Prostate gland (tissue), 2 donors: Measurements from ENCODE around the gene PROM2. TPM values are rescaled to one million over a fixed set of nuclear protein-coding genes. Genes with fewer than 3 reads are reported as not detected.

Source experiments
- DNase-seq: peaks from one replicate; pipeline ENCODE4 v3.0.0-alpha.2; 2019; ENCODE audit warnings: low spot score
- H3K27ac ChIP-seq, 2 donors: fragments of 200-600 bp; sonication (generic); 2 replicates each; pipeline ENCODE4 v1.5.1; 2017 to 2019
- H3K27me3 ChIP-seq: fragments of 200-600 bp; sonication (generic); replicated peaks from 2 replicates; pipeline ENCODE4 v1.5.1; 2019; ENCODE audit not compliant: insufficient read depth
- H3K36me3 ChIP-seq, 2 donors: fragments of 200-600 bp; sonication (generic); 1 replicate in 1 of 2; 2 replicates in 1 of 2; pipeline versions ENCODE4 v1.5.1 to v1.8.1; 2017 to 2019
- H3K4me1 ChIP-seq: fragments of 200-600 bp; sonication (generic); replicated peaks from 2 replicates; pipeline ENCODE4 v1.5.1; 2019
- H3K4me3 ChIP-seq, 2 donors: fragments of 200-600 bp; sonication (generic); 2 replicates each; pipeline ENCODE4 v1.5.1; 2017 to 2019
- H3K9me3 ChIP-seq: fragments of 200-600 bp; sonication (generic); 2 replicates; pipeline ENCODE4 v1.5.1; 2017
- CTCF ChIP-seq, 4 experiments: fragments of 200-600 bp in 2 of 4; fragments of 450-650 bp in 2 of 4; sonication (generic) in 2 of 4; IDR thresholded peaks; 1 replicate in 3 of 4; 2 replicates in 1 of 4; pipeline ENCODE4 v1.5.1; 2016 to 2019; ENCODE audit warnings: antibody characterized with exemption in 4 of 4, mild to moderate bottlenecking in 2 of 4, moderate library complexity in 2 of 4
- POLR2A ChIP-seq: fragments of 450-650 bp; IDR thresholded peaks from one replicate; pipeline ENCODE4 v1.6.1; 2016; ENCODE audit warnings: antibody characterized with exemption, mild to moderate bottlenecking
- POLR2AphosphoS5 ChIP-seq: sonication (generic); formaldehyde crosslinking; IDR thresholded peaks from one replicate; pipeline ENCODE4 v1.6.1; 2017; ENCODE audit warnings: antibody characterized with exemption
- WGBS: methylation state at CpG from one replicate; pipeline ENCODE4 v1.1.5; 2018; 5-methylcytosine and 5-hydroxymethylcytosine counted together
- intact Hi-C: fragments of 100-400 bp; cut with DNase I; formaldehyde crosslinking; loops from one replicate; pipeline ENCODE4 v1.14.2; 2022
- total RNA-seq, 2 donors: library from RNA; depleted of rRNA; stranded (reverse); fragments of >200 nt; gene quantifications; one replicate each; pipeline ENCODE4 v1.1.0, GENCODE V29; 2016

Gene PROM2
- total RNA-seq, 2 donors from 2014 or later, result 43.4 to 80.1 TPM

- H3K9me3 ChIP-seq, result no peaks in the 10 kb centered on the region
- no peak for DNase-seq
- TF ChIP-seq POLR2A, result no peak
- no peak for TF ChIP-seq POLR2AphosphoS5
- TF ChIP-seq CTCF (IDR thresholded peaks at IDR 0.05), result no peak
- H3K27ac ChIP-seq, result no peak overlapping the region
- H3K4me3 ChIP-seq, result no peak overlapping the region
- intact Hi-C loops, result loop anchor here (10.0 kb wide), 1 partner anchor 125 kb away; no protein-coding TSS in a partner anchor
- H3K27me3 ChIP-seq, result no peaks in the 10 kb centered on the region
- no peaks in the 10 kb centered on the region for H3K4me1 ChIP-seq
- 85% methylated on average over 23 of the region's 23 CpGs for WGBS
- H3K36me3 ChIP-seq, result no peaks in the 10 kb centered on the region
Measured at GRCh38 chr2:95319481-95320343, 45.5 kb downstream of the PROM2 start.

- Histone ChIP-seq H3K36me3 (no peaks in the 10 kb centered on the region), H3K27ac (no peak overlapping the region), H3K4me3 (no peak overlapping the region), H3K4me1 (no peaks in the 10 kb centered on the region), H3K9me3 (no peaks in the 10 kb centered on the region), H3K27me3 (no peaks in the 10 kb centered on the region)
- no peak for DNase-seq
- WGBS, result 80% methylated on average over 9 of the region's 11 CpGs
- TF ChIP-seq POLR2A, result no peak
- TF ChIP-seq CTCF (IDR thresholded peaks at IDR 0.05), result no peak
- intact Hi-C loops, result no loop called here
Measured at GRCh38 chr2:95320344-95320712, 46.1 kb downstream of the PROM2 start.

- Histone ChIP-seq H3K4me1 (no peaks in the 10 kb centered on the region), H3K9me3 (no peaks in the 10 kb centered on the region), H3K27ac (no peak overlapping the region), H3K27me3 (no peaks in the 10 kb centered on the region), H3K36me3 (no peaks in the 10 kb centered on the region), H3K4me3 (no peak overlapping the region)
- intact Hi-C loops, result no loop called here
- DNase-seq, result no peak
- 73% methylated on average over 18 of the region's 18 CpGs for WGBS
- TF ChIP-seq POLR2AphosphoS5 (no peak), POLR2A (no peak), CTCF (IDR thresholded peaks at IDR 0.05) (no peak)
Measured at GRCh38 chr2:95320986-95321767, 46.9 kb downstream of the PROM2 start.

GRCh38 chr2:95323347-95324155 is 49.3 kb downstream of the PROM2 start:
- intact Hi-C loops, result no loop called here
- H3K27ac ChIP-seq, result no peak overlapping the region
- no peak for DNase-seq
- no peak for TF ChIP-seq POLR2A
- peak; percentile 29 to 75 (median 52) for TF ChIP-seq CTCF (IDR thresholded peaks at IDR 0.05)
- no peak for TF ChIP-seq POLR2AphosphoS5
- H3K36me3 ChIP-seq, result no peaks in the 10 kb centered on the region
- H3K9me3 ChIP-seq, result no peaks in the 10 kb centered on the region
- 74% methylated on average over 26 of the region's 26 CpGs for WGBS
- no peak overlapping the region for H3K4me3 ChIP-seq
- no peaks in the 10 kb centered on the region for H3K27me3 ChIP-seq
- no peaks in the 10 kb centered on the region for H3K4me1 ChIP-seq
